Measurements from ENCODE around the gene ARRB2. TPM values are rescaled to one million over a fixed set of nuclear protein-coding genes. Genes with fewer than 3 reads are reported as not detected.

The ARRB2 gene
- total and polyA plus RNA-seq, 2 of the 4 experiments (the other 2 are of a cell fraction): 3.9 to 10.6 TPM

DNA sequence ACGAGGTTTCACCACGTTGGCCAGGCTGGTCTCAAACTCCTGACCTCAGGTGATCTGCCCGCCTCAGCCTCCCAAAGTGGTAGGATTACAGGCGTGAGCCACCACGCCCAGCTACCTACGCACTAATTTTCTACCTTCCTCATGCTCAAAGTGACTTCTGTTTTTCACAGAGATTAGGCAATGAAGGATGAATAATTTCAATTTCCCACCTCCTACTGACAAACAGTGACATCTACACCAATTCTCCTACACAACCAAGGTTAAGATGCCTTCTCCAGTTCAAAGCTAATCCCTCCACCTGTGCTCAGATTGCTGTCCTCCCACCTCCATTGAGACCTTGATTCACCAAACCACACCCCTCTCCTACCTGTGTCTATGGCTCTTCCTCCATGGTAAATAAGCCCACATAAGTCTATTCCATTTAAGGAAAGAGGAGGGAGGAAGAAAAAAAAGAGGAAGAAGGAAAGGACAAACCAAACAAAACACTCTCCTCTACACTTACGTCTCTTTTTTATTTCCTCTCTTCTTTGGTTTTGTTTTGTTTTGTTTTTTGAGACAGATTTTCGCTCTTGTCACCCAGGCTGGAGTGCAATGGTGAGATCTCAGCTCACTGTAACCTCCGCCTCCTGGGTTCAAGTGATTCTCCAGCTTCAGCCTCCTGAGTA is 15.3 kb downstream of the ARRB2 start:
- TF ChIP-seq SMC3 (IDR thresholded peaks at IDR 0.05; ENCODE audit: low read depth, low read length): no peak
- TF ChIP-seq MXI1 (IDR thresholded peaks at IDR 0.05; ENCODE audit: borderline replicate concordance, low read depth, low read length): no peak
- TF ChIP-seq CHD1 (IDR thresholded peaks at IDR 0.05; ENCODE audit: low read depth, low read length): no peak
- TF ChIP-seq RCOR1 (IDR thresholded peaks at IDR 0.05; ENCODE audit: insufficient replicate concordance, low read length): no peak
- no peak for TF ChIP-seq RAD21 (IDR thresholded peaks at IDR 0.05; ENCODE audit: low read length)
- TF ChIP-seq ELK1 (IDR thresholded peaks at IDR 0.05; ENCODE audit: borderline replicate concordance, low read depth, low read length): no peak
- no peak for TF ChIP-seq FOS (IDR thresholded peaks at IDR 0.05; ENCODE audit: low read depth, low read length)
- TF ChIP-seq RFX5 (IDR thresholded peaks at IDR 0.05; ENCODE audit: low read depth, low read length): no peak
- no peak for TF ChIP-seq NFE2L2 (IDR thresholded peaks at IDR 0.05; ENCODE audit: low read depth, low read length)
- TF ChIP-seq POLR2A (IDR thresholded peaks at IDR 0.05; ENCODE audit: low read depth, low read length): no peak
- no peak for TF ChIP-seq CTCF (conservative IDR thresholded peaks at IDR 0.05; ENCODE audit: low read depth, low read length)
- no peak for TF ChIP-seq MAFK (IDR thresholded peaks at IDR 0.05; ENCODE audit: low read depth, low read length)
- TF ChIP-seq USF2 (IDR thresholded peaks at IDR 0.05; ENCODE audit: low read depth, low read length): no peak
- no peak for TF ChIP-seq BHLHE40 (IDR thresholded peaks at IDR 0.05; ENCODE audit: low read depth, low read length)
- Histone ChIP-seq H3K23ac (ENCODE audit: low read depth, low read length) (no peak overlapping the region), H3K79me1 (ENCODE audit: low read depth in 1 of 2, low read length in 2 of 2) (no peaks in the 10 kb centered on the region), H3K4ac (ENCODE audit: low read depth, low read length) (no peak overlapping the region), H3K9ac (ENCODE audit: low read depth, low read length) (no peak overlapping the region), H3K56ac (ENCODE audit: extremely low read depth, insufficient read depth, low read length) (no peak overlapping the region), H3K14ac (replicated peaks; ENCODE audit: low read depth, low read length) (no peak overlapping the region), H3K27ac (ENCODE audit: insufficient read depth, low read length) (no peak overlapping the region), H3K36me3 (ENCODE audit: control insufficient read depth, insufficient read depth, low read length) (no peaks in the 10 kb centered on the region), H2AK9ac (replicated peaks; ENCODE audit: low read depth, low read length, poor library complexity) (no peak overlapping the region), H3K9me3 (ENCODE audit: control insufficient read depth, insufficient read depth, low read length) (no peaks in the 10 kb centered on the region), H4K91ac (ENCODE audit: insufficient read depth, low read depth, low read length) (no peak overlapping the region), H4K20me1 (ENCODE audit: insufficient read depth, low read length) (0 out of 2 replicates have a peak, but pooled peaks cover 3% of the 10 kb centered on the region), H2BK20ac (ENCODE audit: low read depth, low read length) (no peak overlapping the region), H3K4me2 (ENCODE audit: low read depth, low read length) (no peak overlapping the region), H3K4me3 (ENCODE audit: insufficient read depth, low read depth, low read length) (no peak overlapping the region), H4K8ac (ENCODE audit: low read depth in 2 of 2, low read length in 2 of 2) (no peak overlapping the region), H2BK120ac (ENCODE audit: low read depth, low read length) (no peak overlapping the region), H3K9me1 (ENCODE audit: insufficient read depth, low read length) (peaks cover 5% of the 10 kb centered on the region), H4K5ac (ENCODE audit: low read depth, low read length) (no peak overlapping the region), H3K4me1 (ENCODE audit: control insufficient read depth, insufficient read depth, low read length) (peaks cover 5% of the 10 kb centered on the region), H2BK15ac (ENCODE audit: low read depth, low read length) (no peak overlapping the region), H2AFZ (replicated peaks; ENCODE audit: low read length, poor library complexity) (no peak overlapping the region), H2AK5ac (ENCODE audit: low read depth, low read length) (no peak overlapping the region), H3K18ac (ENCODE audit: low read depth, low read length) (no peak overlapping the region), H3K27me3 (ENCODE audit: control insufficient read depth, insufficient read depth, low read length) (peaks cover 8% of the 10 kb centered on the region), H2BK5ac (ENCODE audit: low read depth, low read length, poor library complexity, severe bottlenecking) (no peak overlapping the region)
- intact Hi-C loops (cut with micrococcal nuclease) (no loop called here), in situ Hi-C loops (cut with MboI; ENCODE audit: low sequenced_read_pairs) (no loop called here), dilution Hi-C loops (cut with HindIII; ENCODE audit: low sequenced_read_pairs, unreplicated experiment) (no loop called here)
- ChIA-PET CTCF (no interaction called here), POLR2A (ENCODE audit: unreplicated experiment) (no interaction called here)
- no TSS peak for BruUV-seq (replicated peaks)
- no CpG with 5 or more reads among the region's 9 CpGs for WGBS, 2 experiments (ENCODE audit: extremely low coverage in 2 of 2, insufficient read length in 1 of 2)
- DNase-seq (no peak), ATAC-seq (ENCODE audit: low read depth) (no peak)
